ENCODE results near the gene PEF1. TPM values are rescaled to one million over a fixed set of nuclear protein-coding genes. Genes with fewer than 3 reads are reported as not detected.
A peak's percentile ranks its signal among the peaks of the same experiment; 100 is the strongest.

PEF1 gene
- total and polyA plus RNA-seq, 9 donors: 31.7 to 65.2 (median 58.2) TPM

GRCh38 chr1:31687601-31688000, 42.9 kb upstream of the PEF1 start:
- intact Hi-C loops (cut with DNase I): no loop called here
- 65 to 83% (median 77%) methylated on average over 8 of the region's 8 CpGs for WGBS, 3 donors
- DNase-seq: no peak
- Histone ChIP-seq H3K36me3 (no peaks in the 10 kb centered on the region), H3K4me1 (ENCODE audit: insufficient read depth) (peaks cover 16% of the 10 kb centered on the region), H3K4me3 (no peak overlapping the region), H3K9me3 (no peaks in the 10 kb centered on the region), H3K27me3 (no peaks in the 10 kb centered on the region), H3K27ac (peak overlapping the region in 1 of 2 donors; percentile 81)
- TF ChIP-seq POLR2A (IDR thresholded peaks at IDR 0.05) (no peak), EP300 (IDR thresholded peaks at IDR 0.05) (no peak)
- TF ChIP-seq, protein P1, sequence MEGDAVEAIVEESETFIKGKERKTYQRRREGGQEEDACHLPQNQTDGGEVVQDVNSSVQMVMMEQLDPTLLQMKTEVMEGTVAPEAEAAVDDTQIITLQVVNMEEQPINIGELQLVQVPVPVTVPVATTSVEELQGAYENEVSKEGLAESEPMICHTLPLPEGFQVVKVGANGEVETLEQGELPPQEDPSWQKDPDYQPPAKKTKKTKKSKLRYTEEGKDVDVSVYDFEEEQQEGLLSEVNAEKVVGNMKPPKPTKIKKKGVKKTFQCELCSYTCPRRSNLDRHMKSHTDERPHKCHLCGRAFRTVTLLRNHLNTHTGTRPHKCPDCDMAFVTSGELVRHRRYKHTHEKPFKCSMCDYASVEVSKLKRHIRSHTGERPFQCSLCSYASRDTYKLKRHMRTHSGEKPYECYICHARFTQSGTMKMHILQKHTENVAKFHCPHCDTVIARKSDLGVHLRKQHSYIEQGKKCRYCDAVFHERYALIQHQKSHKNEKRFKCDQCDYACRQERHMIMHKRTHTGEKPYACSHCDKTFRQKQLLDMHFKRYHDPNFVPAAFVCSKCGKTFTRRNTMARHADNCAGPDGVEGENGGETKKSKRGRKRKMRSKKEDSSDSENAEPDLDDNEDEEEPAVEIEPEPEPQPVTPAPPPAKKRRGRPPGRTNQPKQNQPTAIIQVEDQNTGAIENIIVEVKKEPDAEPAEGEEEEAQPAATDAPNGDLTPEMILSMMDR (IDR thresholded peaks at IDR 0.05): no peak

GRCh38 chr1:31685795-31686194, 41.1 kb upstream of the PEF1 start:
- DNase-seq: no peak
- H3K4me1 ChIP-seq (ENCODE audit: insufficient read depth): peaks cover 16% of the 10 kb centered on the region
- intact Hi-C loops (cut with DNase I): no loop called here
- 82 to 85% (median 84%) methylated on average over 8 of the region's 8 CpGs for WGBS, 3 donors
- H3K36me3 ChIP-seq: no peaks in the 10 kb centered on the region
- TF ChIP-seq POLR2A (IDR thresholded peaks at IDR 0.05) (no peak), EP300 (IDR thresholded peaks at IDR 0.05) (no peak)
- TF ChIP-seq, protein P1 (IDR thresholded peaks at IDR 0.05): no peak
- H3K27me3 ChIP-seq: no peaks in the 10 kb centered on the region
- H3K27ac ChIP-seq: peak overlapping the region in 1 of 2 donors; percentile 21
- no peaks in the 10 kb centered on the region for H3K9me3 ChIP-seq
- no peak overlapping the region for H3K4me3 ChIP-seq

GRCh38 chr1:31683997-31684396, 39.3 kb upstream of the PEF1 start:
- Histone ChIP-seq H3K4me1 (ENCODE audit: insufficient read depth) (peaks cover 15% of the 10 kb centered on the region), H3K27ac (no peak overlapping the region), H3K4me3 (no peak overlapping the region), H3K36me3 (no peaks in the 10 kb centered on the region), H3K27me3 (no peaks in the 10 kb centered on the region), H3K9me3 (no peaks in the 10 kb centered on the region)
- 79 to 87% (median 84%) methylated on average over 9 to 11 of the region's 11 CpGs for WGBS, 3 donors
- intact Hi-C loops (cut with DNase I): no loop called here
- no peak for TF ChIP-seq EP300 (IDR thresholded peaks at IDR 0.05)
- TF ChIP-seq, protein P1 (IDR thresholded peaks at IDR 0.05): no peak
- TF ChIP-seq POLR2A (IDR thresholded peaks at IDR 0.05): no peak
- no peak for DNase-seq

GRCh38 chr1:31681415-31681814, 36.7 kb upstream of the PEF1 start:
- no peak for DNase-seq
- no peaks in the 10 kb centered on the region for H3K36me3 ChIP-seq
- WGBS, 3 donors: 61 to 70% (median 66%) methylated on average over 9 of the region's 9 CpGs

More at GRCh38 chr1:31681415-31681814, 36.7 kb upstream of the PEF1 start:
- no peak overlapping the region for H3K4me3 ChIP-seq
- H3K4me1 ChIP-seq (ENCODE audit: insufficient read depth): no peaks in the 10 kb centered on the region
- intact Hi-C loops (cut with DNase I): no loop called here
- TF ChIP-seq, protein P1 (IDR thresholded peaks at IDR 0.05): no peak
- no peak for TF ChIP-seq EP300 (IDR thresholded peaks at IDR 0.05)
- no peak for TF ChIP-seq POLR2A (IDR thresholded peaks at IDR 0.05)
- no peak overlapping the region for H3K27ac ChIP-seq
- H3K27me3 ChIP-seq: no peaks in the 10 kb centered on the region
- no peaks in the 10 kb centered on the region for H3K9me3 ChIP-seq

Measured in ovary (tissue), 9 donors.